Astrocyte of the spinal cord (primary cell): ENCODE results near the gene MRO.
"Not testable (repeated sequence)": the region's sequence is repeated elsewhere in the genome, so short reads cannot be mapped to it uniquely, and the experiment has no call there.

Source experiments
- DNase-seq: peaks from one replicate; pipeline ENCODE4 v3.0.0; 2011; ENCODE audit warnings: low read depth, low spot score
- H3K4me3 ChIP-seq: 2 replicates; pipeline ENCODE4 v1.5.1; 2011; ENCODE audit warnings: low read depth, mild to moderate bottlenecking, low read length, moderate library complexity
- CTCF ChIP-seq: IDR thresholded peaks from 2 replicates; pipeline ENCODE4 v1.5.1; 2012; ENCODE audit warnings: low read depth, mild to moderate bottlenecking, low read length, inconsistent platforms
- in situ Hi-C: cut with HindIII; loops from 2 replicates; pipeline ENCODE4 v1.10.0; 2017; ENCODE audit warnings: low sequenced_read_pairs

MRO gene

GRCh38 chr18:50790948-50791347 lies 28.9 kb downstream of the MRO start:
- DNase-seq, result no peak
- in situ Hi-C loops, result no loop called here
- TF ChIP-seq CTCF, result no peak
- no peak overlapping the region for H3K4me3 ChIP-seq

DNA sequence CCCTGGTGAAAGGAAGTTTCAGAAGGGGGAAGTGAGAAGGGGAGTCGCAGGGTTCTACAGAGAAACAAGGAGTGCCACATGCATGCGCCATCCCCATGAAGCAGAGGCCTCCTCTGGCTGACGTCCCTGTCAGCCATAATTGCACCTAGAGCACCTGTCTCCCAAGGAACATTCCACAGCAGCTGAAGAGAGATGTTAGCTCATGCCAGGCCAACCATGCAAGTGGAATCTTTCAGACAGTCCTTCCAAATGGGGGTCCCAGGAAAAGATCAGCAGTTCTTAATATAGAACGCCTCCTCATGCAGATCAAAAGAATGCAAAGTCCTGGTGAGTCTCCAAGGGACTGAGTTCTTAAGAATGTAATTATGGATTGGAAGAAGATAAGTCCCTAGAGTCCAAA lies 29.6 kb downstream of the MRO start:
- no peak overlapping the region for H3K4me3 ChIP-seq

DNA sequence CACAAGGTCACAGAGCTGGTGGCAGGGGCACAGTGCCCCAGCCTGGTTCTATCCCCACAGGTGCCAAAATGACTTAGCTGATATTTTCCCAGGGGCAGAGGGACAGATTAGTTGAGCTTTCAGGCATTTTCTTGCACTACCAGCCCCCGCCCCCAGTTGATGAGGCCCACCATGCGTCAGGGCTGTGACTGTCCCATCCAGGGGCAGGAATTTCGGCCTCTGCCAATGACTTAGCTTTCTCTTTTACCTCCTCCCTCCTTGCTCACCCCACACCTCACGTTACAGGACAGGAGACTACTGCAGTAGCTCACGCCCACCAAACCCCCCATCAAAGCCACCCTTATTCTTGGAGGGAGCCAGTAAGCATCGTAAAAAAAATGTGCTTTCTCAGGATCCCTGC lies 31.5 kb downstream of the MRO start:
- no peak overlapping the region for H3K4me3 ChIP-seq
- in situ Hi-C loops, result no loop called here
- DNase-seq, result no peak
- TF ChIP-seq CTCF, result no peak

More for the DNA sequence above, 29.6 kb downstream of the MRO start:
- no peak for DNase-seq
- in situ Hi-C loops, result no loop called here
- TF ChIP-seq CTCF, result no peak

- no peak for TF ChIP-seq CTCF
- DNase-seq, result no peak
- in situ Hi-C loops, result no loop called here
- no peak overlapping the region for H3K4me3 ChIP-seq
Measured at GRCh38 chr18:50786864-50787263, 33.0 kb downstream of the MRO start.

- in situ Hi-C loops, result no loop called here
- TF ChIP-seq CTCF, result no peak
- no peak overlapping the region for H3K4me3 ChIP-seq
- DNase-seq, result no peak
Measured at GRCh38 chr18:50783553-50783952, 36.3 kb downstream of the MRO start.

GRCh38 chr18:50779021-50779420 lies 40.8 kb downstream of the MRO start:
- DNase-seq, in situ Hi-C loops, H3K4me3 ChIP-seq: not testable (repeated sequence)

DNA sequence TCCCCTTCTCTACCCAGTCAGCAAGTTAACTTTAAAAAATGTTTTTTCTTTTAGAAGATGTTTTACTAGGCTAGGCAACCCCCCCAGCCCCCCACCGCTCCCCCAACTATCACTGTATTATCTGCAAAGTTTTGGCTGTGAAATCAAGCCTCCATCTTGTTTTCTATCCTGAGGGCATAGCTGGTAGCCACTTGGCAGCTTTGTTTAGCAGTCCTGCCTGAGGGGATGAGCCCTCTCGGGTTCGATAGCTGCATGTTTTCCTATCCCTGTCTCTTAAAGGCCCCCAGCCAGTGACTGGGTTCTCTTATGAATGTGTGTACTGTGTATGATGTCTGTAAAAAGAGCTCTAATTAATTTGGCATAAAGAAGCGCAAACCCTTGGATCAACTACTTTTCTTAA lies 43.4 kb downstream of the MRO start:
- no peak for TF ChIP-seq CTCF
- no peak for DNase-seq
- no peak overlapping the region for H3K4me3 ChIP-seq
- in situ Hi-C loops, result no loop called here
